Keratinocyte (primary cell): Measurements from ENCODE around the gene KIAA0825. TPM values are rescaled to one million over a fixed set of nuclear protein-coding genes. Genes with fewer than 3 reads are reported as not detected.

Experiments
- DNase-seq: peaks from one replicate; pipeline ENCODE4 v3.0.0-alpha.2; 2011; ENCODE audit warnings: low read depth, missing footprints, low spot score
- FAIRE-seq: peaks from 2 replicates; lab custom pipeline; 2011; peaks lifted over from hg19 to GRCh38; lab: Jason Lieb, UNC
- H2AFZ ChIP-seq: 2 replicates; pipeline ENCODE4 v1.6.0; 2012; ENCODE audit warnings: low read length, control low read depth, inconsistent platforms; ENCODE audit not compliant: control insufficient read depth
- H3K27ac ChIP-seq: 2 replicates; pipeline ENCODE4 v1.5.1; 2011; ENCODE audit warnings: low read length; ENCODE audit not compliant: control insufficient read depth, insufficient read depth
- H3K27me3 ChIP-seq: 3 replicates; pipeline ENCODE4 v1.6.0; 2011; ENCODE audit warnings: low read length; ENCODE audit not compliant: control insufficient read depth, insufficient read depth; ENCODE audit errors: extremely low read depth
- H3K36me3 ChIP-seq, 2 experiments: 2 replicates in 1 of 2; 3 replicates in 1 of 2; pipeline ENCODE4 v1.5.1; 2011; ENCODE audit warnings: low read length in 2 of 2, mild to moderate bottlenecking in 1 of 2; ENCODE audit not compliant: control insufficient read depth in 2 of 2, insufficient read depth in 2 of 2; ENCODE audit errors: extremely low read depth in 1 of 2
- H3K4me1 ChIP-seq: 3 replicates; pipeline ENCODE4 v1.5.1; 2011; ENCODE audit warnings: low read length; ENCODE audit not compliant: control insufficient read depth, insufficient read depth; ENCODE audit errors: extremely low read depth
- H3K4me2 ChIP-seq: 3 replicates; pipeline ENCODE4 v1.6.0; 2011; ENCODE audit warnings: low read depth, low read length; ENCODE audit not compliant: control insufficient read depth, insufficient read depth; ENCODE audit errors: extremely low read depth
- H3K4me3 ChIP-seq, 3 experiments: fragments of 200-600 bp in 1 of 3; sonication (generic) in 1 of 3; 2 replicates in 2 of 3; 3 replicates in 1 of 3; pipeline ENCODE4 v1.5.1; 2011 to 2016; ENCODE audit warnings: low read length in 3 of 3, mild to moderate bottlenecking in 3 of 3, control low read depth in 2 of 3, inconsistent platforms in 1 of 3, low read depth in 1 of 3, mixed read lengths in 1 of 3, mixed run types in 1 of 3, moderate library complexity in 1 of 3; ENCODE audit not compliant: control insufficient read depth in 2 of 3, insufficient read depth in 2 of 3; ENCODE audit errors: extremely low read depth in 1 of 3
- H3K79me2 ChIP-seq: 2 replicates; pipeline ENCODE4 v1.6.0; 2012; ENCODE audit warnings: low read length; ENCODE audit not compliant: control insufficient read depth, insufficient read depth
- H3K9ac ChIP-seq: 3 replicates; pipeline ENCODE4 v1.6.0; 2011; ENCODE audit warnings: low read length; ENCODE audit not compliant: control insufficient read depth, insufficient read depth; ENCODE audit errors: extremely low read depth
- H3K9me1 ChIP-seq: 3 replicates; pipeline ENCODE4 v1.6.0; 2011; ENCODE audit warnings: low read length; ENCODE audit not compliant: control insufficient read depth, insufficient read depth; ENCODE audit errors: extremely low read depth
- H3K9me3 ChIP-seq: 2 replicates; pipeline ENCODE4 v1.5.1; 2012; ENCODE audit warnings: low read depth, low read length; ENCODE audit not compliant: control insufficient read depth
- H4K20me1 ChIP-seq: 3 replicates; pipeline ENCODE4 v1.6.0; 2011; ENCODE audit warnings: low read length; ENCODE audit not compliant: control insufficient read depth, insufficient read depth; ENCODE audit errors: extremely low read depth
- EZH2 ChIP-seq: IDR thresholded peaks from one replicate; pipeline ENCODE4 v1.6.1; 2012; ENCODE audit warnings: inconsistent platforms, mild to moderate bottlenecking, low read length, moderate library complexity
- dilution Hi-C: fragments of 300-500 bp; cut with MboI; formaldehyde crosslinking; loops from one replicate; pipeline ENCODE4 v1.7.0; 2020; ENCODE audit warnings: low sequenced_read_pairs; ENCODE audit not compliant: extremely low pct_ligation_motif_present
- polyA plus RNA-seq, 5 experiments: library from polyadenylated mRNA; depleted of rRNA in 3 of 5; stranded (reverse) in 3 of 5; stranded (forward) in 1 of 5; unstranded in 1 of 5; fragments of >200 nt; gene quantifications; 1 replicate in 1 of 5; 2 replicates in 3 of 5; 3 replicates in 1 of 5; pipeline versions ENCODE4 v1.2.1 to v1.2.3, GENCODE V29; 2011 to 2012; ENCODE audit warnings: missing spikeins in 2 of 5, low read depth in 1 of 5, low replicate concordance in 1 of 5
- TF ChIP-seq, protein P1 (sequence below), 3 experiments: IDR thresholded peaks in 1 of 3; conservative IDR thresholded peaks in 1 of 3; optimal IDR thresholded peaks in 1 of 3; 2 replicates in 2 of 3; 3 replicates in 1 of 3; pipeline versions ENCODE3 to v1.5.1; 2011; ENCODE audit warnings: low read length in 3 of 3, mild to moderate bottlenecking in 3 of 3, moderate library complexity in 2 of 3, control low read depth in 1 of 3, inconsistent platforms in 1 of 3; ENCODE audit not compliant: insufficient read depth in 2 of 3; ENCODE audit errors: extremely low read depth in 1 of 3

The KIAA0825 gene
- polyA plus RNA-seq, 1 donor (not counting 4 experiments of a cell fraction or from before 2014, with no cell fraction given) = 1.2 TPM

GRCh38 chr5:94217745-94218144 is 400.7 kb downstream of the KIAA0825 start:
- DNase-seq = no peak
- Histone ChIP-seq H3K4me2 (no peak overlapping the region), H3K9me1 (no peaks in the 10 kb centered on the region), H3K27me3 (no peaks in the 10 kb centered on the region), H3K9ac (no peak overlapping the region), H3K9me3 (no peaks in the 10 kb centered on the region), H3K4me1 (no peaks in the 10 kb centered on the region), H3K36me3 (no peaks in the 10 kb centered on the region), H2AFZ (no peak overlapping the region), H4K20me1 (no peaks in the 10 kb centered on the region), H3K4me3 (no peak overlapping the region), H3K79me2 (no peaks in the 10 kb centered on the region), H3K27ac (no peak overlapping the region)
- dilution Hi-C loops = no loop called here
- FAIRE-seq = no peak
- no peak for TF ChIP-seq EZH2
- TF ChIP-seq, protein P1, sequence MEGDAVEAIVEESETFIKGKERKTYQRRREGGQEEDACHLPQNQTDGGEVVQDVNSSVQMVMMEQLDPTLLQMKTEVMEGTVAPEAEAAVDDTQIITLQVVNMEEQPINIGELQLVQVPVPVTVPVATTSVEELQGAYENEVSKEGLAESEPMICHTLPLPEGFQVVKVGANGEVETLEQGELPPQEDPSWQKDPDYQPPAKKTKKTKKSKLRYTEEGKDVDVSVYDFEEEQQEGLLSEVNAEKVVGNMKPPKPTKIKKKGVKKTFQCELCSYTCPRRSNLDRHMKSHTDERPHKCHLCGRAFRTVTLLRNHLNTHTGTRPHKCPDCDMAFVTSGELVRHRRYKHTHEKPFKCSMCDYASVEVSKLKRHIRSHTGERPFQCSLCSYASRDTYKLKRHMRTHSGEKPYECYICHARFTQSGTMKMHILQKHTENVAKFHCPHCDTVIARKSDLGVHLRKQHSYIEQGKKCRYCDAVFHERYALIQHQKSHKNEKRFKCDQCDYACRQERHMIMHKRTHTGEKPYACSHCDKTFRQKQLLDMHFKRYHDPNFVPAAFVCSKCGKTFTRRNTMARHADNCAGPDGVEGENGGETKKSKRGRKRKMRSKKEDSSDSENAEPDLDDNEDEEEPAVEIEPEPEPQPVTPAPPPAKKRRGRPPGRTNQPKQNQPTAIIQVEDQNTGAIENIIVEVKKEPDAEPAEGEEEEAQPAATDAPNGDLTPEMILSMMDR (optimal IDR thresholded peaks at IDR 0.05 in 1 of 3, IDR thresholded peaks at IDR 0.05 in 1 of 3, conservative IDR thresholded peaks at IDR 0.05 in 1 of 3; ENCODE audit: extremely low read depth in 1 of 3, insufficient read depth in 2 of 3, low read length in 3 of 3) = no peak

DNA sequence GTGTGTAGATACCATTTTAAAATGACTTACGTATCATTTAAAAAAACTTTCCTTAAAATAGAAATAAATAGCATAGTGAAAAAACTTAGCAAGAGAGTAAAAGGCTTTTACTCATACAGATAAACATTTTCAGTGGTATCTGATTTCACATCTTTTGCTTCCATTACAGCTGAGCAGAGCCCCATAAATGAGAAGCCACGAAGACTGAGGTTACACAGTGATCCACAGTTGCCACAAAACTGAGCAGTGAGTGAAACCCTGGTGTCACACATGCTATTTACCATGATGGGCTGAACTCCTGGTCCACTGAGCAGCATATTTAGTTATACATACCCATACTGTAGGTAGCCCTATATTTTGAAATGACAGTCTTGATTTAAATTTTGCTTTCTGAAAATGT is 401.2 kb downstream of the KIAA0825 start:
- H3K9me3 ChIP-seq = no peaks in the 10 kb centered on the region
- no peak for FAIRE-seq
- DNase-seq = no peak
- H3K27ac ChIP-seq = no peak overlapping the region
- dilution Hi-C loops = no loop called here
- H2AFZ ChIP-seq = no peak overlapping the region
- no peaks in the 10 kb centered on the region for H3K27me3 ChIP-seq
- H3K9ac ChIP-seq = no peak overlapping the region
- no peaks in the 10 kb centered on the region for H3K79me2 ChIP-seq
- no peaks in the 10 kb centered on the region for H3K9me1 ChIP-seq
- no peaks in the 10 kb centered on the region for H3K36me3 ChIP-seq
- no peak overlapping the region for H3K4me3 ChIP-seq
- TF ChIP-seq, protein P1 (optimal IDR thresholded peaks at IDR 0.05 in 1 of 3, IDR thresholded peaks at IDR 0.05 in 1 of 3, conservative IDR thresholded peaks at IDR 0.05 in 1 of 3; ENCODE audit: extremely low read depth in 1 of 3, insufficient read depth in 2 of 3, low read length in 3 of 3) = no peak
- TF ChIP-seq EZH2 = no peak
- H3K4me1 ChIP-seq = no peaks in the 10 kb centered on the region
- H4K20me1 ChIP-seq = no peaks in the 10 kb centered on the region
- H3K4me2 ChIP-seq = no peak overlapping the region
